GM12878 (cell line): ENCODE data around the gene ZKSCAN1. TPM values are rescaled to one million over a fixed set of nuclear protein-coding genes. Genes with fewer than 3 reads are reported as not detected.
A peak's percentile ranks its signal among the peaks of the same experiment; 100 is the strongest.

Experiments used
- ATAC-seq: fragments of 200-7000 bp; cut with Tn5 transposase; 3 replicates; pipeline ENCODE4 v1.9.1; 2020; ENCODE audit warnings: mild to moderate bottlenecking, moderate library complexity
- BruUV-seq: library from RNA; stranded (reverse); fragments of 400-500 nt; replicated peaks from 2 replicates; lab custom pipeline; 2021; lab: Mats Ljungman, UMichigan
- CTCF ChIA-PET: fragments of 300-600 bp; sonication (Branson Sonifier 250); formaldehyde crosslinking; extraction: SDS; loops from one replicate; lab custom pipeline; 2021; ENCODE audit warnings: inconsistent platforms; lab: Yijun Ruan, JAX
- POLR2A ChIA-PET: fragments of 350-600 bp; formaldehyde crosslinking; extraction: SDS; loops from one replicate; lab custom pipeline; 2021; ENCODE audit warnings: inconsistent platforms; lab: Charles Lee
- RAD21 ChIA-PET: fragments of 300-600 bp; sonication (Branson Sonifier 250); formaldehyde crosslinking; loops from one replicate; lab custom pipeline; 2023; ENCODE audit warnings: antibody characterized with exemption; ENCODE audit not compliant: unreplicated experiment; lab: Charles Lee
- SMC1A ChIA-PET: fragments of 300-600 bp; sonication (Branson Sonifier 250); formaldehyde crosslinking; loops from one replicate; lab custom pipeline; 2023; ENCODE audit not compliant: unreplicated experiment, uncharacterized antibody; lab: Charles Lee
- DNase-seq: peaks from one replicate; pipeline ENCODE4 v3.0.0-alpha.2; 2011; ENCODE audit warnings: low read depth, low spot score
- FAIRE-seq: peaks from 3 replicates; lab custom pipeline; 2011; peaks lifted over from hg19 to GRCh38; lab: Jason Lieb, UNC
- H2AFZ ChIP-seq: 2 replicates; pipeline ENCODE4 v1.6.0; 2011; ENCODE audit warnings: low read depth, low read length, control low read depth; ENCODE audit not compliant: control insufficient read depth
- H3K27ac ChIP-seq: 2 replicates; pipeline ENCODE4 v1.5.1; 2011; ENCODE audit warnings: control low read depth; ENCODE audit not compliant: control insufficient read depth, insufficient read depth
- H3K27me3 ChIP-seq, 2 experiments: replicated peaks in 1 of 2; 2 replicates each; pipeline versions ENCODE4 v1.6.0 to v1.6.1; 2011; ENCODE audit warnings: low read length in 1 of 2; ENCODE audit not compliant: control insufficient read depth in 2 of 2, insufficient read depth in 2 of 2
- H3K36me3 ChIP-seq, 2 experiments: 2 replicates each; pipeline ENCODE4 v1.5.1; 2011; ENCODE audit warnings: low read length in 1 of 2; ENCODE audit not compliant: control insufficient read depth in 2 of 2, insufficient read depth in 2 of 2
- H3K4me1 ChIP-seq: 2 replicates; pipeline ENCODE4 v1.6.1; 2011; ENCODE audit warnings: mild to moderate bottlenecking, low read length, moderate library complexity, mixed read lengths; ENCODE audit not compliant: control insufficient read depth, insufficient read depth
- H3K4me2 ChIP-seq: 2 replicates; pipeline ENCODE4 v1.6.0; 2011; ENCODE audit warnings: control low read depth; ENCODE audit not compliant: control insufficient read depth, insufficient read depth
- H3K4me3 ChIP-seq: fragments of 200-600 bp; sonication (generic); 2 replicates; pipeline ENCODE4 v1.5.1; 2016
- H3K79me2 ChIP-seq: 2 replicates; pipeline ENCODE4 v1.6.0; 2011; ENCODE audit warnings: low read length; ENCODE audit not compliant: control insufficient read depth, insufficient read depth
- H3K9ac ChIP-seq: 2 replicates; pipeline ENCODE4 v1.8.0; 2011; ENCODE audit warnings: low read length, control low read depth, mixed read lengths; ENCODE audit not compliant: control insufficient read depth, insufficient read depth
- H3K9me3 ChIP-seq: replicated peaks from 3 replicates; pipeline ENCODE4 v1.5.1; 2011; ENCODE audit warnings: mild to moderate bottlenecking, low read length; ENCODE audit not compliant: control insufficient read depth, insufficient read depth
- H4K20me1 ChIP-seq: 2 replicates; pipeline ENCODE4 v1.6.0; 2011; ENCODE audit not compliant: control insufficient read depth, insufficient read depth
- CREB1 ChIP-seq: IDR thresholded peaks from 2 replicates; pipeline ENCODE4 v1.6.1; 2012; ENCODE audit warnings: low read depth, mild to moderate bottlenecking, inconsistent platforms
- CTCF ChIP-seq, 3 experiments: IDR thresholded peaks in 2 of 3; conservative IDR thresholded peaks in 1 of 3; 2 replicates each; pipeline ENCODE4 v1.5.1; 2011; ENCODE audit warnings: low read depth in 3 of 3, low read length in 3 of 3, mild to moderate bottlenecking in 3 of 3, control low read depth in 2 of 3, moderate library complexity in 2 of 3, inconsistent platforms in 1 of 3, mixed read lengths in 1 of 3; ENCODE audit not compliant: control insufficient read depth in 2 of 3, insufficient read depth in 1 of 3; ENCODE audit errors: extremely low read depth in 1 of 3
- CUX1 ChIP-seq: IDR thresholded peaks from 2 replicates; pipeline ENCODE4 v1.6.1; 2012; ENCODE audit warnings: improper control_type of control experiment, low read depth, low read length; ENCODE audit not compliant: insufficient replicate concordance
- EP300 ChIP-seq, 2 experiments: fragments of 150-350 bp in 1 of 2; IDR thresholded peaks; 2 replicates each; pipeline ENCODE4 v1.6.1; 2011 to 2012; ENCODE audit warnings: low read depth in 2 of 2, low read length in 2 of 2, borderline replicate concordance in 1 of 2, improper control_type of control experiment in 1 of 2, inconsistent platforms in 1 of 2; ENCODE audit not compliant: control insufficient read depth in 1 of 2
- GABPA ChIP-seq: IDR thresholded peaks from 2 replicates; pipeline ENCODE4 v1.6.1; 2014; ENCODE audit warnings: antibody characterized with exemption, low read depth, mild to moderate bottlenecking, inconsistent platforms
- MYC ChIP-seq: IDR thresholded peaks from 2 replicates; pipeline ENCODE4 v1.6.1; 2011; ENCODE audit warnings: mild to moderate bottlenecking, low read length, moderate library complexity, inconsistent platforms; ENCODE audit not compliant: insufficient read depth, insufficient replicate concordance, insufficient read length, severe bottlenecking
- PBX3 ChIP-seq: IDR thresholded peaks from 2 replicates; pipeline ENCODE4 v1.6.1; 2011; ENCODE audit warnings: mild to moderate bottlenecking, low read depth, low read length, moderate library complexity; ENCODE audit not compliant: insufficient replicate concordance
- POLR2AphosphoS5 ChIP-seq: IDR thresholded peaks from 2 replicates; pipeline ENCODE4 v1.6.1; 2011; ENCODE audit warnings: mild to moderate bottlenecking, low read length, inconsistent platforms
- RELA ChIP-seq: fragments of 450-650 bp; IDR thresholded peaks from 2 replicates; pipeline ENCODE4 v1.8.0; 2014; ENCODE audit warnings: borderline replicate concordance; ENCODE audit not compliant: partially characterized antibody
- SUPT20H ChIP-seq: IDR thresholded peaks from 2 replicates; pipeline ENCODE4 v1.6.1; 2011; ENCODE audit warnings: low read depth, mild to moderate bottlenecking, low read length, moderate library complexity, borderline replicate concordance; ENCODE audit not compliant: control insufficient read depth
- WGBS: methylation state at CpG from one replicate; pipeline ENCODE4 v1.1.6; 2016; ENCODE audit warnings: low lambda C conversion rate; ENCODE audit not compliant: insufficient replicate concordance, insufficient coverage; ENCODE audit errors: missing lambda C conversion rate; 5-methylcytosine and 5-hydroxymethylcytosine counted together
- in situ Hi-C: fragments of 300-500 bp; cut with MboI; formaldehyde crosslinking; loops from 9 replicates; pipeline ENCODE4 v1.14.3; 2018; ENCODE audit warnings: mixed read lengths
- intact Hi-C: fragments of 100-400 bp; cut with micrococcal nuclease; formaldehyde crosslinking; loops from one replicate; pipeline ENCODE4 v1.14.2; 2022; ENCODE audit not compliant: unreplicated experiment
- polyA plus RNA-seq, 11 experiments: library from polyadenylated mRNA; depleted of rRNA in 4 of 11; unstranded in 6 of 11; stranded (reverse) in 5 of 11; fragments of >200 nt; fragmentation: Nextera tagmentation in 4 of 11; fragmentation: Illumina TruSeq in 1 of 11; extraction: Ambion mirVana in 4 of 11; extraction: Trizol in 1 of 11; gene quantifications; 1 replicate in 1 of 11; 2 replicates in 10 of 11; pipeline versions ENCODE4 v1.2.1 to v1.2.3, GENCODE V29; 2011 to 2016; ENCODE audit warnings: inconsistent platforms in 2 of 11, missing spikeins in 2 of 11, low read depth in 1 of 11
- total RNA-seq, 4 experiments: library from RNA; depleted of rRNA in 3 of 4; stranded (reverse); fragments of >200 nt in 3 of 4; fragmentation: Illumina TruSeq in 1 of 4; extraction: Trizol in 1 of 4; gene quantifications; 2 replicates each; pipeline versions ENCODE4 v1.2.1 to v1.2.3, GENCODE V29; 2013 to 2021

Gene ZKSCAN1
- total and polyA plus RNA-seq, 10 of the 15 experiments (the other 5 are each of a cell fraction or from before 2014, with no cell fraction given): 3.2 to 34.4 (median 18.1) TPM

GRCh38 chr7:100049441-100050291, 34.3 kb downstream of the ZKSCAN1 start, which contains the start of gene ZSCAN21:
Gene ZSCAN21 (plus strand): TSS chr7:100049774. CDS start chr7:100057007, 7,233 bp downstream.
- ATAC-seq (peak; percentile 95), FAIRE-seq (peak; percentile 89), DNase-seq (peak; percentile 25)
- TSS peak; percentile 87 for BruUV-seq
- H3K36me3 ChIP-seq: no peaks in the 10 kb centered on the region
- peak within 1 kb of the TSS; percentile 87 for H3K9ac ChIP-seq
- SMC1A ChIA-PET: interaction anchor here (0.6 to 2.9 kb wide), 7 partner anchors 9 to 142 kb away, joined by 3 to 6 read pairs (median 3); no protein-coding TSS in a partner anchor
- H2AFZ ChIP-seq: peak within 1 kb of the TSS; percentile 99
- peak within 1 kb of the TSS; percentile 82 for H3K27ac ChIP-seq
- in situ Hi-C loops (no loop called here), intact Hi-C loops (loop anchor here (2.0 to 5.0 kb wide), 2 partner anchors 53 to 132 kb away; partner anchors contain the start of gene TRIM4)
- RAD21 ChIA-PET: interaction anchor here (0.6 to 1.9 kb wide), 5 partner anchors 10 to 448 kb away, joined by 3 to 10 read pairs (median 3); no protein-coding TSS in a partner anchor
- peak within 1 kb of the TSS; percentile 83 for H3K4me3 ChIP-seq
- no peaks in the 10 kb centered on the region for H3K9me3 ChIP-seq
- H3K27me3 ChIP-seq: no peaks in the 10 kb centered on the region
- under 1% methylated on average over 47 of the region's 47 CpGs for WGBS
- CTCF ChIA-PET: interaction anchor here (0.6 to 1.8 kb wide), 15 partner anchors 9 to 444 kb away, joined by 3 to 8 read pairs (median 4); partner anchors contain the start of genes COPS6, TRIM4 and ZKSCAN1
- H3K4me2 ChIP-seq: peak within 1 kb of the TSS; percentile 93
- POLR2A ChIA-PET: interaction anchor here (0.5 to 1.2 kb wide), 6 partner anchors 10 to 104 kb away, joined by 3 to 8 read pairs (median 4); partner anchors contain the start of gene LAMTOR4
- H3K79me2 ChIP-seq: peaks cover 3% of the 10 kb centered on the region; the same call in 1 of the 2 replicates
- H3K4me1 ChIP-seq: peaks cover 7% of the 10 kb centered on the region
- H4K20me1 ChIP-seq: no peaks in the 10 kb centered on the region
- TF ChIP-seq CTCF (IDR thresholded peaks at IDR 0.05 in 2 of 3, conservative IDR thresholded peaks at IDR 0.05 in 1 of 3; ENCODE audit: control insufficient read depth in 2 of 3, extremely low read depth in 1 of 3, insufficient read depth in 1 of 3, low read depth in 3 of 3, low read length in 3 of 3) (peak in 2 of 3 experiments; percentile 15; a peak in 2 of 6 replicates), CUX1 (no peak), POLR2AphosphoS5 (peak; percentile 91), GABPA (peak; percentile 91), EP300 (IDR thresholded peaks at IDR 0.05; ENCODE audit: borderline replicate concordance in 1 of 2, control insufficient read depth in 1 of 2, low read depth in 2 of 2, low read length in 2 of 2) (no peak), MYC (no peak), RELA (peak; percentile 55), PBX3 (no peak), SUPT20H (no peak), CREB1 (peak; percentile 94)
